ENCODE measurements around the gene CARS1.

DNA sequence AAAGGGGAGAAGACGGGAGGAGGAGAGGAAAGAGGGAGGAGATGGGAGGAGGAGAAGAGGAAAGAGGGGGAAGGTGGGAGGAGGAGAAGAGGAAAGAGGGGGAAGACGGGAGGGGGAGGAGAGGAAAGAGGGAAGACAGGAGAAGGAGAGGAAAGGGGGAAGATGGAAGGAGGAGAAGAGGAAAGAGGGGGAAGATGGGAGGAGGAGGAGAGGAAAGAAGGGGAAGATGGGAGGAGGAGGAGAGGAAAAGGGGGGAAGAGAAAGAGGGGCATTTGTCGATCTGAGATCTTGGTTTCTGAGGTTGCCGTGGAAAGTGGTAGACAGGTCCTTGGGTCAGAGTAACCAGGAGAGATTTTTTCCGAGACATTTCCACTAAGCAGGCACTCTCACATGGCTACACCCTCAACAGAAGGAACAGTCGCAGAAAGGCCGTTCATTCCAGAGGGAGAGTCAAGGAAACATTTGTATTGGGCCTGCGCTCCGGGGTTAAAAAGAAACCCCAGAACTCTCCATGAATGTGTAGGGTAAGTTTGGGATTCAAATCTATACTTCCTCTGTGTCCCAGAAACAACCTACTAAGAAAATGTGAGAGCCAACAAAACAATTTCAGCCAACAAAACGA is 39.8 kb upstream of the CARS1 start:
- no peak for TF ChIP-seq EZH2phosphoT487 (IDR thresholded peaks at IDR 0.05; ENCODE audit: borderline replicate concordance)
- TF ChIP-seq, protein P1, sequence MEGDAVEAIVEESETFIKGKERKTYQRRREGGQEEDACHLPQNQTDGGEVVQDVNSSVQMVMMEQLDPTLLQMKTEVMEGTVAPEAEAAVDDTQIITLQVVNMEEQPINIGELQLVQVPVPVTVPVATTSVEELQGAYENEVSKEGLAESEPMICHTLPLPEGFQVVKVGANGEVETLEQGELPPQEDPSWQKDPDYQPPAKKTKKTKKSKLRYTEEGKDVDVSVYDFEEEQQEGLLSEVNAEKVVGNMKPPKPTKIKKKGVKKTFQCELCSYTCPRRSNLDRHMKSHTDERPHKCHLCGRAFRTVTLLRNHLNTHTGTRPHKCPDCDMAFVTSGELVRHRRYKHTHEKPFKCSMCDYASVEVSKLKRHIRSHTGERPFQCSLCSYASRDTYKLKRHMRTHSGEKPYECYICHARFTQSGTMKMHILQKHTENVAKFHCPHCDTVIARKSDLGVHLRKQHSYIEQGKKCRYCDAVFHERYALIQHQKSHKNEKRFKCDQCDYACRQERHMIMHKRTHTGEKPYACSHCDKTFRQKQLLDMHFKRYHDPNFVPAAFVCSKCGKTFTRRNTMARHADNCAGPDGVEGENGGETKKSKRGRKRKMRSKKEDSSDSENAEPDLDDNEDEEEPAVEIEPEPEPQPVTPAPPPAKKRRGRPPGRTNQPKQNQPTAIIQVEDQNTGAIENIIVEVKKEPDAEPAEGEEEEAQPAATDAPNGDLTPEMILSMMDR (conservative IDR thresholded peaks at IDR 0.05; ENCODE audit: low read length): no peak
